ENCODE measurements around the gene C1orf74. TPM values are rescaled to one million over a fixed set of nuclear protein-coding genes. Genes with fewer than 3 reads are reported as not detected.

C1orf74 gene
- total and polyA plus RNA-seq, 5 experiments from 2014 or later, result 0.30 to 1.8 (median 0.88) TPM

DNA sequence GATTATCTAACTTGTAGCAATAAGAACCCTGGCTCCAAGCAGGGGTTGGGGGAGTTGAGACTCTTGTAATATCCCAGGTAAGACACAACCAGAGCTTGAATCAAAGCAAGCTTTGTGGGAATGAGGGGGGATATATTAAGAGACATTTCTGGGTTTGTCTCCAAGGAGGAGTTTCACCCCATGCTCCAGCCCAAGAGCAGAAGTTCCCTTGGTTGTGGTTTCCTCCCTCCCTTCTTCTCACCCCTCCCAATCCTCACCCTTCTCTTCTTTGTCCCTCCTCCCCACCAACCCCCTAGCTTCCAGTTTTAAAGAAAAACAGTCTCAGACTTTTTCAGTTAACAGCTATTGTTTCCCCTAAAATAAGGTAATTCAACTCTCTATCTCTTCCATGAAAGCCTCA, 16.7 kb downstream of the C1orf74 start:
- Mint-ChIP-seq H3K27ac (peak overlapping the region in 1 of 10 donors; percentile 97), H3K4me3 (no peak overlapping the region), H3K9me3 (no peaks in the 10 kb centered on the region), H3K27me3 (no peaks in the 10 kb centered on the region), H3K4me1 (peaks cover 28 to 58% (median 51%) of the 10 kb centered on the region in 4 donors), H3K36me3 (peaks cover 23 to 63% (median 52%) of the 10 kb centered on the region in 3 donors)
- POLR2A ChIA-PET, result interaction anchor here (0.7 to 34.0 kb wide), 8 partner anchors 8 to 1893 kb away, joined by 3 to 1192 read pairs (median 10); partner anchors contain the start of genes C1orf74, IRF6, TRAF3IP3 and UTP25
- DNase-seq (no peak), ATAC-seq (no peak)

DNA sequence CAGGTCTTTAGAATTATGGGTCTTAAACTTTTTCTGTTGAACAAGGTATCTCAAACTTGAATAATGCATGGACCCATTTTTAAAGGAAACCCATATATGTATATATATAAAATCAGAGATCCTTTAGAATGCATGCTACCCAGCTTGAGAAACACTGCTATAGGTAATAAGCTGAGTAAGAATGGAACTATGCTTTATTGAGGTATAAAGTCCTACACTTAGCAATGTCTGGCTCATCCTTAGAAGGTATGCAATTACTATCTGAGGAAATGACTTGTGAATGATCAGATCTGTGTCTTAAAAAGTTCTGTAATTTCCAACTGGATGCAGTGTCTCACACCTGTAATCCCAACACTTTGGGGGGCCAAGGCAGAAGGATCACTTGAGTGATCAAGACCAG, 17.3 kb downstream of the C1orf74 start:
- no peaks in the 10 kb centered on the region for H3K9me3 Mint-ChIP-seq
- POLR2A ChIA-PET, result interaction anchor here (26.4 to 34.0 kb wide), 2 partner anchors 8 to 9 kb away, joined by 1192 read pairs; partner anchors contain the start of genes C1orf74 and TRAF3IP3
- peak overlapping the region in 4 of 10 donors; percentile 21 to 83 (median 76) for H3K4me3 Mint-ChIP-seq
- H3K4me1 Mint-ChIP-seq, result peaks cover 33 to 64% (median 57%) of the 10 kb centered on the region in 4 donors
- H3K27ac Mint-ChIP-seq, result peak overlapping the region in 5 of 10 donors; percentile 84 to 95 (median 91)
- no peaks in the 10 kb centered on the region for H3K27me3 Mint-ChIP-seq
- ATAC-seq, result no peak
- peaks cover 23 to 69% (median 55%) of the 10 kb centered on the region in 3 donors for H3K36me3 Mint-ChIP-seq
- DNase-seq, result no peak

DNA sequence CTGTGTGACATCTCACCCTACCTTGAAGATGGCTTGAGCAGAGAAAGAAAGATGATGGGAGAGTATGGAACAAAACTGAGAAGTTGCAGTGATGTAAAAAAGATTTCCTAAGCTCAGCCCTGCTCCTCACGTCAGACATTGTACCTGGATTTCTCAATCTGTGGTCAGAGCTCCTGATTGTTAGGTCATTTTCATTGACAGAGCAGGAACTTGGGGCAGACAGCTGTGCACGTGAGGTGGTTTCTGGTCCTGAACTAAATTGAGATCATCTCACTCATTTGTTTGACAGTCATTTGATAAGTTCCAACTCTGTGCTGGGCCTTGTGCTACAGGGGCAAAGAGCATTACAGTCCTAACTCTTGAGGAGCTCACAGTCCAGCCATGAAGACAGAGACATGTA, 18.3 kb downstream of the C1orf74 start:
- Mint-ChIP-seq H3K27ac (peak overlapping the region in 5 of 10 donors; percentile 84 to 95 (median 91)), H3K36me3 (peaks cover 24 to 79% (median 65%) of the 10 kb centered on the region in 3 donors), H3K27me3 (no peaks in the 10 kb centered on the region), H3K4me3 (peak overlapping the region in 6 of 10 donors; percentile 54 to 83 (median 68)), H3K9me3 (no peaks in the 10 kb centered on the region), H3K4me1 (peaks cover 39 to 75% (median 68%) of the 10 kb centered on the region in 4 donors)
- no peak for DNase-seq
- POLR2A ChIA-PET, result interaction anchor here (0.6 to 34.0 kb wide), 5 partner anchors 7 to 1953 kb away, joined by 3 to 1192 read pairs (median 4); partner anchors contain the start of genes C1orf74, TRAF3IP3 and UTP25
- no peak for ATAC-seq

DNA sequence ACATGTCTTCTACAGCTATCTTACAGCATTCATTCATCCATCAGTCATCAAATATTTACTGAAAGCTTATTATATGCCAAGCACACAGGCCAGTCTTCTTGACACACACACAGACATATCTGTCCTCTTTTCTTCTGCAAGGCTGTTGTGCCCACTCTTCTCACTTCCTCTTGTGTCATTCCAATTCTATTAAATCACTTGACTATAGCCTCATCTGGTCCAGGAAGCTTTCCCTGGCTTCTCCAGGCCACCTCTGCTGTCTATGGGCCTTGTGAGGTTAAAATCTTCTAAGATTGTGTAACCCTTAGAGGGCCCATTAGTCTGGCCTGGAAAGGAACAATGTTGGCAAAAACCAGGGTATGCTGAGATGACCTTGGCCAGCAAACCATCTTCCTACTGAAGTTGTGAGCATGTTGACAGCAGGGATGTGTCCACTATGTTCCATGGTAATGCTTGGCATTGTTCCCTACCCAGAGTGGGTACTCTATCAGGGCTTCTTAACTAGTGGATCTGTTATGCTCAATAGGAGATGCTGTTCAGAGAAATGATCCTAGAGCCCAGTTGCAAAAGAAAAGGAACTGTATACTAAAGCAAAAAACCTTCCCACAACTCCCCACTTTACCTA, 23.2 kb downstream of the C1orf74 start:
- DNase-seq, result no peak
- no peak for ATAC-seq
- no peaks in the 10 kb centered on the region for H3K9me3 Mint-ChIP-seq
- POLR2A ChIA-PET, result interaction anchor here (1.3 to 34.0 kb wide), 2 partner anchors 14 to 15 kb away, joined by 3 to 1192 read pairs; partner anchors contain the start of gene C1orf74
- peaks cover 46 to 92% (median 82%) of the 10 kb centered on the region in 4 donors for H3K4me1 Mint-ChIP-seq
- H3K36me3 Mint-ChIP-seq, result peaks cover 14 to 79% (median 59%) of the 10 kb centered on the region in 3 donors
- H3K27ac Mint-ChIP-seq, result peak overlapping the region; percentile 85 to 99 (median 92)
- peak overlapping the region; percentile 12 to 95 (median 76) for H3K4me3 Mint-ChIP-seq
- no peaks in the 10 kb centered on the region for H3K27me3 Mint-ChIP-seq

DNA sequence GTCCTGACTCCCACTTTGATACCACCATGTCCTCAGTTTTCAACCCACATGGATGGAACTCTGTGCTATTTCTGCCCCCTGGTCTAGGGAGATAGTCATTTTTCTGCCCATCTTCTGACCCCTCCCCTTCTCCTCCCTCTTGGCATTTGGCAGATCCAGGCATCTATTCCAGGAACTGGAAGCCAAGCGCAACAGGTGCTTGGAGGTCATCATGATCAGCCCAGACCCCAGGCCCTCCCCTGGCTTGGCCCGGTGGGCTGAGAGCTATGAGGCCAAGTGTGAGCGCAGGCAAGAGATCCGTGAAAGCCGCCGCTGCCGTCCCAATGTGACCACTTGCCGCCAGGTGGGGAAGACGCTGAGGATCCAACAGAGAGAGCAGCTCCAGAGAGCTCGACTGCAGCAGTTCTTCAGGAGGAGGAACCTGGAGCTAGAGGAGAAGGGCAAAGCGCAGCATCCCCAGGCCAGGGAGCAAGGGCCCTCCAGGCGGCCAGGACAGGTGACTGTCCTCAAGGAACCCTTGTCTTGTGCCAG, 24.5 kb downstream of the C1orf74 start:
- no peaks in the 10 kb centered on the region for H3K27me3 Mint-ChIP-seq

DNA sequence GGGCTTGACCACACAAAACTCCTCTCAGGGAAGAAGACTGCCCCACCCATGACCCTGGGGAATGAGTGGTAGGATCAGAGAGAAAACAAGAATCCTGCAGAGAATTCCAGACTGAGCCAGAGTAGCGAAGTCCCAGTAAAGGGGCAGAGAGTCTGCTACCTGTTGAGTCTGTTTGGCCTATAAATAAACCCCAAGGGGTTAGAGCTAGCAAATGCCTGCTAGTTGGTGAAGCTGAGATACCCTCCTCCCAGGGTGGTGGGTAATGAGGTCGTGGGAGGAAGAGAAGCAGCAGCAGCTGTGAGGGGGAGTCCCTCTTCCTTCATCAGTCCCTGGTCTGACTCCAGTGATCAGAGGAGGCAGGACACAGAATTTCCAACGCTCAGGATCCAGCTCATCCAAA, 26.0 kb downstream of the C1orf74 start:
- POLR2A ChIA-PET, result interaction anchor here (34.0 kb wide), 1 partner anchor 17 kb away, joined by 1192 read pairs; the partner anchor contains the start of gene C1orf74
- H3K4me3 Mint-ChIP-seq, result peak overlapping the region; percentile 92 to 100 (median 97)
- H3K27me3 Mint-ChIP-seq, result no peaks in the 10 kb centered on the region
- DNase-seq (no peak), ATAC-seq (no peak)
- peaks cover 51 to 94% (median 81%) of the 10 kb centered on the region in 4 donors for H3K4me1 Mint-ChIP-seq
- peaks cover 8 to 53% (median 38%) of the 10 kb centered on the region in 3 donors for H3K36me3 Mint-ChIP-seq
- H3K27ac Mint-ChIP-seq, result peak overlapping the region; percentile 87 to 99 (median 96)
- H3K9me3 Mint-ChIP-seq, result no peaks in the 10 kb centered on the region

More for the DNA sequence above, 24.5 kb downstream of the C1orf74 start:
- peak overlapping the region; percentile 81 to 99 (median 93) for H3K27ac Mint-ChIP-seq
- POLR2A ChIA-PET, result interaction anchor here (34.0 kb wide), 1 partner anchor 16 kb away, joined by 1192 read pairs; the partner anchor contains the start of gene C1orf74
- H3K4me3 Mint-ChIP-seq, result peak overlapping the region; percentile 42 to 100 (median 96)
- H3K4me1 Mint-ChIP-seq, result peaks cover 53 to 93% (median 83%) of the 10 kb centered on the region in 4 donors
- DNase-seq, result no peak
- ATAC-seq, result no peak
- no peaks in the 10 kb centered on the region for H3K9me3 Mint-ChIP-seq
- peaks cover 12 to 67% (median 50%) of the 10 kb centered on the region in 3 donors for H3K36me3 Mint-ChIP-seq

DNA sequence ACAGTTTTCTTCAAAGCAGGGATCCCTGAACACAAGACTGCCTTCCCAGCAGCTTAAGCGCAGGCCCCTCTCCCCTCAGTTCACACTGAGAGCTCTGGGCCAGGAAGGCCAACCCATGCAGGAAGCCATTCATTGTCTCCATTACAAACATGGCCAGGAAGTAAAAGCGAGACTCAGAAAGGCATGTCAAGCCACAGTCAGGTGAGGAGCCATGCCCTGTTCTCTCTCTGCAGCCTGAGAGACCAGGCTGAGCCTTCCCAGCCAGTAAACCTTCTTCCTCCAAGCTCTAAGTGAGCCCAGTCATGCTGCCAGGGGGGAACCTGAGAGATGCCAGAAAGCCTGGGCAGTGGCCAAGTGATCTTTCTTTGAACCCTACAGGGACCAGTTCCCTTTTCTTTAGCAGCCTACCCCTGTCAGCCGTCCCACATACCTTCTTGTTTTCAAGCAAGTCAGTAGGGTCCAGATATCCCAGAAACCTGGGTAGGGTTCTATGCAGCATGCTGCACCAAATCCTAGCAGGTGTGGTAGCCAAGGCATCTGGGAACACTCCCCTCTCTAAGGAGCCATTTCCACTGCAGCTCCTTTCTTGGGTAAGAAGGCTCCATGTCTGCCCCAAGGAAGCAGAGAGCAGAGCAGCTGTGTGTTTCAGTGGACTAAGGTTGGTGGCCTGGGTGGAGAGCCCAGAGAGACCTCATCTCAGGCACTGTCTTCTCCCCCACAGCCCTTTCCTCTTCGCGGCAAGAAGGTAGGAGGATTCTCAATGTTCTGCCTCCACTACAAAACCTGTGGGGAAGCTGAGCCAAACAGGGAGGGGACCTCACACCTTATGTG, 27.5 kb downstream of the C1orf74 start:
- H3K4me3 Mint-ChIP-seq, result peak overlapping the region; percentile 92 to 100 (median 97)
- peaks cover 44 to 92% (median 77%) of the 10 kb centered on the region in 4 donors for H3K4me1 Mint-ChIP-seq
- DNase-seq, result peak in 6 of 10 donors; percentile 5 to 52 (median 39)
- no peaks in the 10 kb centered on the region for H3K9me3 Mint-ChIP-seq
- POLR2A ChIA-PET, result interaction anchor here (1.7 to 34.0 kb wide), 3 partner anchors 9 to 69 kb away, joined by 5 to 1192 read pairs (median 9); partner anchors contain the start of gene C1orf74
- ATAC-seq, result peak; percentile 45 to 68
- H3K36me3 Mint-ChIP-seq, result peaks cover 8 to 38% (median 27%) of the 10 kb centered on the region in 3 donors
- no peaks in the 10 kb centered on the region for H3K27me3 Mint-ChIP-seq
- H3K27ac Mint-ChIP-seq, result peak overlapping the region; percentile 87 to 99 (median 96)

DNA sequence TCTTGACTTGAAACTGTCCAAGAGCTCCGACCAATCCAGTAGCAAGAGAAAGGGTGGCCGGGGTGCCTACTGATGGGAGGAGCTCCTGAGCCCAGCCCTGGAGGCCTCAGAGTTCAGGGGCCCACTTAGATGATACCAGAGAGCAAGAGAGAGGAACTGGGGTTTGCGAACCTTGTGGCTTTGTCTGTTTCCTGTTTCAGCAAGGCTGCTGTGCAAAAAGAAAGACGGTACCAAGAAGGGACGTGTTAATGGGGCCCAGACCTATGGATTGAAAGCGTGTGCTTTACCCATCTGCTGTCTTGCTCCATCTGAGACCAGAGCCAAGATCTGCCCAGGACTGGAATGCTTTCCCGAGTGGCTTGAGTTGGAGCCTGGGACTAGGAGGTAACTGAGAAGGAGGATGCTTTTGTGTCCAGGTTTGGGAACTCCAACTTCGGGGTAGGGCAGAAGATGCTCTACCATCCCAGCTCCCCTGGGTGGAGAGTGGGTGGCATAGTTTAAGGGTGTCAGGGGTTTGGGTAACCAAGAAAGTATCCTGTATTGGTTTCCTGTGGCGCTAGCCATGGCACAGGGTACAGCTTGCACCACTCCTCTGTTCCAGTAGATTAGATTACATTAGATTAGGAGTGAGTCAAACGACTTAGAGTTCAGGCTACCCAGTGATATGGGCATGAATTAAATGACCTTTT, 28.3 kb downstream of the C1orf74 start, which contains the start of gene TRAF3IP3:
TSS of gene TRAF3IP3 (plus strand) at position 128 of the 689 bp plus-strand sequence. CDS start 3,987 bp downstream, outside the sequence.
- H3K4me1 Mint-ChIP-seq, result peaks cover 43 to 92% (median 77%) of the 10 kb centered on the region in 4 donors
- ATAC-seq, result peak; percentile 92 to 95

DNA sequence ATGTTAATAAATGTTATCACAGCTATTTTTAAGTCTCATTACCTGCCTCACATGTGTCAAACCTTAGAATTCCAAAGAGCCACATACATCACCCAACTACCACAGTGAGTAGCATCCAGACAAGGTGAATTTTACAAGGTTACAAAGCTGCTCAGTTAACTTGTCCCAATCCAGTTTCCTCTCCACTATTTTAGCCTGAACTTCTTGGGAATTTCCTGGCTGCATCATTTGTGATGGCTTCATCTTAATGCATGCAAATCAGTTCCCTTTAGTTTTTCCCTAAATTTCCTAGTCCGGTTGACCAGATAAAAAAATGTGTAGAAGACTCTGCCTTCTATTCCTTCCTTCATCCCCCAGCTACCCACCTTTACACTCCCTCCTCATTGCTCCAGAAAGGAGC, 29.1 kb downstream of the C1orf74 start:
- DNase-seq (no peak), ATAC-seq (no peak)
- no peaks in the 10 kb centered on the region for H3K9me3 Mint-ChIP-seq
- H3K36me3 Mint-ChIP-seq, result peaks cover 4 to 23% (median 17%) of the 10 kb centered on the region in 3 donors
- peak overlapping the region; percentile 92 to 100 (median 97) for H3K4me3 Mint-ChIP-seq
- peak overlapping the region; percentile 87 to 99 (median 96) for H3K27ac Mint-ChIP-seq
- peaks cover 43 to 92% (median 76%) of the 10 kb centered on the region in 4 donors for H3K4me1 Mint-ChIP-seq
- H3K27me3 Mint-ChIP-seq, result no peaks in the 10 kb centered on the region
- POLR2A ChIA-PET, result interaction anchor here (1.0 to 34.0 kb wide), 5 partner anchors 7 to 72 kb away, joined by 3 to 1192 read pairs (median 3); partner anchors contain the start of genes C1orf74 and UTP25

More for the DNA sequence above, 28.3 kb downstream of the C1orf74 start, which contains the start of gene TRAF3IP3:
- Mint-ChIP-seq H3K36me3 (peaks cover 6 to 30% (median 20%) of the 10 kb centered on the region in 3 donors), H3K9me3 (no peaks in the 10 kb centered on the region), H3K4me3 (peak within 1 kb of the TSS; percentile 92 to 100 (median 97)), H3K27ac (peak within 1 kb of the TSS; percentile 87 to 99 (median 96)), H3K27me3 (no peaks in the 10 kb centered on the region)
- DNase-seq, result peak; percentile 48 to 87 (median 76)
- POLR2A ChIA-PET, result interaction anchor here (1.0 to 34.0 kb wide), 5 partner anchors 8 to 72 kb away, joined by 3 to 1192 read pairs (median 5); partner anchors contain the start of genes C1orf74 and UTP25

DNA sequence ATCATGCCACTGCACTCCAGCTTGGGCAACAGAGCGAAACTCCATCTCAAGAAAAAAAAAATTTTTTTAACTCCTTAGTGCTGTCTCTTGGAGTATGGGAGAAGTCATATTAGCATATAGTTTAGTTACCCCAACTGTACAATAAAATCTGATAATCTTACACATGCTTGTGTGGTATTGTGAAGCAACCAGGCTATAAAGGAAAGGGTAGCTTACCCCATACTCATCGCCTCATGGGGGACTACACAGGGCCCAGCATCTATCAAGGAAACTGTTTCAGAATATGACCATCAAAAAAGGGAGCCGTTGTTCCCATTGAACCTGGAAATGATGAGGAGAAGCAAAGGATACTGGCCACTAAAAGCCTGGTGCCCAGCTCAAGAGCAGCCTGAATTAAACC, 31.5 kb downstream of the C1orf74 start:
- no peak overlapping the region for H3K4me3 Mint-ChIP-seq
- H3K36me3 Mint-ChIP-seq, result peaks cover 0 to 4% (median 0%) of the 10 kb centered on the region in 3 donors
- POLR2A ChIA-PET, result interaction anchor here (1.1 to 34.0 kb wide), 2 partner anchors 16 to 23 kb away, joined by 3 to 1192 read pairs; partner anchors contain the start of gene C1orf74

More for the DNA sequence above, 31.5 kb downstream of the C1orf74 start:
- ATAC-seq, result no peak
- Mint-ChIP-seq H3K4me1 (peaks cover 36 to 85% (median 67%) of the 10 kb centered on the region in 4 donors), H3K27ac (peak overlapping the region in 5 of 10 donors; percentile 79 to 97 (median 92)), H3K27me3 (no peaks in the 10 kb centered on the region), H3K9me3 (no peaks in the 10 kb centered on the region)
- DNase-seq, result no peak
